Kidney (tissue), 14 donors: ENCODE results near the gene TMEM38B. TPM values are rescaled to one million over a fixed set of nuclear protein-coding genes. Genes with fewer than 3 reads are reported as not detected.

Experiments
- DNase-seq, 5 donors: peaks; one replicate each; pipeline ENCODE4 v3.0.0-alpha.2; 2013 to 2020
- FAIRE-seq: peaks from 2 replicates; lab custom pipeline; 2012; peaks lifted over from hg19 to GRCh38; lab: Jason Lieb, UNC
- H3K27ac ChIP-seq, 2 donors: one replicate each; pipeline ENCODE4 v1.7.0; 2013; ENCODE audit warnings: low read depth in 2 of 2, low read length in 2 of 2, inconsistent platforms in 1 of 2
- H3K27me3 ChIP-seq: one replicate; pipeline ENCODE4 v1.7.1; 2013; ENCODE audit warnings: low read length, inconsistent platforms; ENCODE audit not compliant: control insufficient read depth, insufficient read depth
- H3K36me3 ChIP-seq, 3 donors: one replicate each; pipeline versions ENCODE4 v1.7.0 to v1.7.1; 2013; ENCODE audit warnings: low read length in 3 of 3, control low read depth in 1 of 3, inconsistent platforms in 1 of 3; ENCODE audit not compliant: insufficient read depth in 3 of 3, control insufficient read depth in 2 of 3
- H3K4me1 ChIP-seq, 3 donors: one replicate each; pipeline versions ENCODE4 v1.7.0 to v1.7.1; 2013; ENCODE audit warnings: low read length in 3 of 3, inconsistent platforms in 1 of 3, low read depth in 1 of 3; ENCODE audit not compliant: control insufficient read depth in 2 of 3, insufficient read depth in 2 of 3
- H3K4me3 ChIP-seq, 3 donors: one replicate each; pipeline versions ENCODE4 v1.7.0 to v1.8.1; 2013; ENCODE audit warnings: low read length in 3 of 3, control low read depth in 1 of 3, inconsistent platforms in 1 of 3
- H3K9ac ChIP-seq, 3 donors: one replicate each; pipeline versions ENCODE4 v1.7.0 to v1.7.1; 2013; ENCODE audit warnings: low read length in 3 of 3, control low read depth in 1 of 3, inconsistent platforms in 1 of 3
- H3K9me3 ChIP-seq, 3 donors: one replicate each; pipeline versions ENCODE4 v1.7.0 to v1.7.1; 2013; ENCODE audit warnings: low read length in 3 of 3, control low read depth in 1 of 3, inconsistent platforms in 1 of 3; ENCODE audit not compliant: control insufficient read depth in 2 of 3, insufficient read depth in 1 of 3
- intact Hi-C: fragments of 100-400 bp; cut with DNase I; formaldehyde crosslinking; loops from one replicate; pipeline ENCODE4 v1.11.1; 2022
- polyA plus RNA-seq: library from polyadenylated mRNA; stranded (reverse); fragments of 350-450 nt; fragmentation: Illumina TruSeq; extraction: RNeasy Lipid Tissue Mini Kit (QIAGEN cat#74804); gene quantifications from one replicate; pipeline ENCODE4 v1.2.3, GENCODE V29; 2014; ENCODE audit warnings: low read depth, low replicate concordance; ENCODE audit not compliant: insufficient read depth
- total RNA-seq: library from RNA; stranded (reverse); fragmentation: NEBNext Ultra II Directional; extraction: Animal tissue kit (Norgen Biotek cat#: 25700); gene quantifications from one replicate; pipeline ENCODE4 v1.2.1, GENCODE V29; 2021
- TF ChIP-seq, protein P1 (sequence below): IDR thresholded peaks from 3 replicates; pipeline ENCODE4 v1.5.1; 2012; ENCODE audit warnings: mild to moderate bottlenecking, moderate library complexity, borderline replicate concordance; ENCODE audit not compliant: insufficient read depth; ENCODE audit errors: extremely low read depth
- donor health status: control.
- donor health status: control.
- donor health status: control.
- donor health status: control.
- donor health status: control.
- donor health status: DM: yes; HTN: yes; CAD: no.
- donor health status: Normal renal cell carcinoma (clear cell type).

The TMEM38B gene
- total and polyA plus RNA-seq, 2 donors from 2014 or later: 12.5 to 23.2 TPM

DNA sequence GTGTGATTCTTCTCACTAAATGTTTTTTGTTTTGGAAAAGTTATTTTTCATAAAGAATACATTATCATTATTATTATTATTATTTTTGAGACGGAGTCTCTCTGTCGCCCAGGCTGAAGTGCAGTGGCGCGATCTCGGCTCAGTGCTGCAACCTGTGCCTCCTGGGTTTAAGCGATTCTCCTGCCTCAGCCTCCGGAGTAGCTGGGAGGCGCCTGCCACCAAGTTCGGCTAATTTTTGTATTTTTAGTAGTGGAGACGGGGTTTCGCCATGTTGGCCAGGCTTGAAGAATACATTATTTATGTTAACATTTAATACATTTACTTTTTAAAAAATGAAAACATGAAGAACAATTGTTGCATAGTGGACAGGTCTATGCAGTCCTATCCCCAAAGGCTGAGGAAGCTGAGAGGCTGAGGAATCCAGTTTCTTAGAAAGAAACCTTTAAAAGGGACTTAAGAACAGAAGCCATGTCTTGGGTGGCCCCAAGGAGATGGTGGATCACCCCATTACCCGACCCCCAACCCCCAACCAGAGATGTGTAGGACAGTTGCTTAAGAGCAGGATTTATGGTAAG is 2.0 kb downstream of the TMEM38B start:
- peaks cover 0 to 7% (median 5%) of the 10 kb centered on the region in 3 donors for H3K4me1 ChIP-seq
- DNase-seq (no peak), FAIRE-seq (no peak)
- H3K36me3 ChIP-seq: no peaks in the 10 kb centered on the region
- TF ChIP-seq, protein P1, sequence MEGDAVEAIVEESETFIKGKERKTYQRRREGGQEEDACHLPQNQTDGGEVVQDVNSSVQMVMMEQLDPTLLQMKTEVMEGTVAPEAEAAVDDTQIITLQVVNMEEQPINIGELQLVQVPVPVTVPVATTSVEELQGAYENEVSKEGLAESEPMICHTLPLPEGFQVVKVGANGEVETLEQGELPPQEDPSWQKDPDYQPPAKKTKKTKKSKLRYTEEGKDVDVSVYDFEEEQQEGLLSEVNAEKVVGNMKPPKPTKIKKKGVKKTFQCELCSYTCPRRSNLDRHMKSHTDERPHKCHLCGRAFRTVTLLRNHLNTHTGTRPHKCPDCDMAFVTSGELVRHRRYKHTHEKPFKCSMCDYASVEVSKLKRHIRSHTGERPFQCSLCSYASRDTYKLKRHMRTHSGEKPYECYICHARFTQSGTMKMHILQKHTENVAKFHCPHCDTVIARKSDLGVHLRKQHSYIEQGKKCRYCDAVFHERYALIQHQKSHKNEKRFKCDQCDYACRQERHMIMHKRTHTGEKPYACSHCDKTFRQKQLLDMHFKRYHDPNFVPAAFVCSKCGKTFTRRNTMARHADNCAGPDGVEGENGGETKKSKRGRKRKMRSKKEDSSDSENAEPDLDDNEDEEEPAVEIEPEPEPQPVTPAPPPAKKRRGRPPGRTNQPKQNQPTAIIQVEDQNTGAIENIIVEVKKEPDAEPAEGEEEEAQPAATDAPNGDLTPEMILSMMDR: no peak
- H3K9me3 ChIP-seq: no peaks in the 10 kb centered on the region
- intact Hi-C loops: no loop called here
- no peak overlapping the region for H3K4me3 ChIP-seq
- H3K27me3 ChIP-seq: peaks cover 7% of the 10 kb centered on the region
- no peak overlapping the region for H3K27ac ChIP-seq
- H3K9ac ChIP-seq: no peak overlapping the region

GRCh38 chr9:105697871-105698270 is 3.5 kb downstream of the TMEM38B start:
- Histone ChIP-seq H3K4me1 (peaks cover 0 to 7% (median 5%) of the 10 kb centered on the region in 3 donors), H3K9ac (no peak overlapping the region), H3K4me3 (no peak overlapping the region), H3K9me3 (no peaks in the 10 kb centered on the region), H3K27ac (no peak overlapping the region), H3K27me3 (peaks cover 7% of the 10 kb centered on the region), H3K36me3 (no peaks in the 10 kb centered on the region)
- TF ChIP-seq, protein P1: no peak
- FAIRE-seq (no peak), DNase-seq (peak in 1 of 5 donors; percentile 57)
- intact Hi-C loops: no loop called here

GRCh38 chr9:105698348-105698870 is 4.1 kb downstream of the TMEM38B start:
- FAIRE-seq: no peak
- H3K36me3 ChIP-seq: no peaks in the 10 kb centered on the region
- peaks cover 0 to 6% (median 4%) of the 10 kb centered on the region in 3 donors for H3K4me1 ChIP-seq
- H3K27ac ChIP-seq: no peak overlapping the region
- TF ChIP-seq, protein P1: no peak
- H3K9ac ChIP-seq: no peak overlapping the region
- DNase-seq: no peak
- no peaks in the 10 kb centered on the region for H3K9me3 ChIP-seq
- intact Hi-C loops: no loop called here
- peaks cover 4% of the 10 kb centered on the region for H3K27me3 ChIP-seq
- H3K4me3 ChIP-seq: no peak overlapping the region

DNA sequence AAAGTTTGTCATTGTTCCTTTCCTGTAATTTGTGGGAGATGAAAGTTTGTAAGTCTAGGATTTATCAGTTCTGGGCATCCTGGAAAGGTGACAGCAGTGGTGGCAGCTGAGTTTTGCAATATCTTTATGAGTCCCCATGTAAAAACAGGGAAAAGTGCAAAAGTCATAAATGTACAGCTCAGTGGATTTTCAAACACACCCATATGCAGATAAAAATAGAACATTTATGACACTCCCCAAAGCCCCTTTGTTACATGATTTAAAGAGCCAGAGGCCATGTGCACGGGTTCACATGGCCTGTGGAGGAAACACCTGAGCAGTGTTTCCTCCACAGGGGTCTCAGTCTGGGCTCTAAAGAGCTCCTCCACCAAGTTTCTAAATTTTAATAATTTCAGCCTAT is 6.3 kb downstream of the TMEM38B start:
- no peaks in the 10 kb centered on the region for H3K4me1 ChIP-seq
- FAIRE-seq: no peak
- no peaks in the 10 kb centered on the region for H3K9me3 ChIP-seq
- intact Hi-C loops: no loop called here
- no peak overlapping the region for H3K27ac ChIP-seq
- TF ChIP-seq, protein P1: no peak
- no peak for DNase-seq
- no peaks in the 10 kb centered on the region for H3K27me3 ChIP-seq
- H3K4me3 ChIP-seq: no peak overlapping the region
- no peak overlapping the region for H3K9ac ChIP-seq
- H3K36me3 ChIP-seq: no peaks in the 10 kb centered on the region
